ENCODE measurements around the gene IL4R. TPM values are rescaled to one million over a fixed set of nuclear protein-coding genes. Genes with fewer than 3 reads are reported as not detected.
"Not testable (repeated sequence)": the region's sequence is repeated elsewhere in the genome, so short reads cannot be mapped to it uniquely, and the experiment has no call there.

The IL4R gene
- total RNA-seq, 1 experiment from 2014 or later: 25.1 TPM

DNA sequence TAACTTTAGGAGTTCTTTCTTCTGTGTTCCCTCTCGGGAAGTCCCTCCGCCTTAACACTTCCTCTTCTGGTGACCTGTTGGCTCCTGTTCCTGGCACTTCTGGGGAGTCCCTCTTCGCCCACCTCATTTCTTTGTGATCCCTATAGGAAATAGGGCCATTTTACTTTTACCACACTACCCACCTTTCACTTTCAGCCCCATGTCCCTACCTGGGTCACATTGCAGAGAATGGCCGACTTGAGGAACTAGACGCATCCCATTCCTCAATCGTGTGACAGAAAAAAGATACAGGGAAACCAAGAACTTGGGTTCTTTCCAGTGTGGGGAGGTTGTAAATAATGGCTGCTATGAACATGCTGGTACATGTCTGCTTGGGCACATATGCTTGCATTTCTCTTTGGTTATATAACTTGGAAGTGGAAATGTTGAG, 94.8 kb downstream of the IL4R start:
- Histone ChIP-seq H3K9ac (ENCODE audit: low read length) (no peak overlapping the region), H3K4me3 (ENCODE audit: low read length) (no peak overlapping the region), H3K4me1 (ENCODE audit: insufficient read depth, low read length) (no peaks in the 10 kb centered on the region), H3K79me2 (ENCODE audit: low read length) (no peaks in the 10 kb centered on the region), H3K9me2 (replicated peaks; ENCODE audit: low read length) (no peaks in the 10 kb centered on the region), H3F3A (ENCODE audit: low read length, unreplicated experiment) (no peaks in the 10 kb centered on the region), H3K27me3 (ENCODE audit: low read length) (no peaks in the 10 kb centered on the region), H4K20me1 (ENCODE audit: low read length) (no peaks in the 10 kb centered on the region), H3K27ac (ENCODE audit: low read length) (no peak overlapping the region), H3K9me3 (ENCODE audit: low read length) (no peaks in the 10 kb centered on the region), H3K4me2 (ENCODE audit: low read length) (no peak overlapping the region), H2AFZ (ENCODE audit: low read length) (no peak overlapping the region), H3K36me3 (ENCODE audit: low read depth, low read length) (no peaks in the 10 kb centered on the region)
- ATAC-seq: no peak
- intact Hi-C loops (cut with micrococcal nuclease): no loop called here
- ChIA-PET CTCF (no interaction called here), POLR2A (ENCODE audit: unreplicated experiment) (no interaction called here)
- no peak for DNase-seq
- no peak for TF ChIP-seq EZH2 (IDR thresholded peaks at IDR 0.05; ENCODE audit: low read length, unreplicated experiment)
- TF ChIP-seq EZH2phosphoT487 (IDR thresholded peaks at IDR 0.05; ENCODE audit: borderline replicate concordance, low read length): no peak
- TF ChIP-seq CTCF (conservative IDR thresholded peaks at IDR 0.05; ENCODE audit: low read depth, low read length): no peak
- BruUV-seq (replicated peaks): no TSS peak

- H3K4me1 ChIP-seq (ENCODE audit: insufficient read depth, low read length); BruUV-seq (replicated peaks); H3K9ac ChIP-seq (ENCODE audit: low read length); H3K27me3 ChIP-seq (ENCODE audit: low read length); H3K4me2 ChIP-seq (ENCODE audit: low read length); DNase-seq; H4K20me1 ChIP-seq (ENCODE audit: low read length); H2AFZ ChIP-seq (ENCODE audit: low read length); POLR2A ChIA-PET (ENCODE audit: unreplicated experiment); ATAC-seq; H3K36me3 ChIP-seq (ENCODE audit: low read depth, low read length); H3K9me3 ChIP-seq (ENCODE audit: low read length); H3K79me2 ChIP-seq (ENCODE audit: low read length); H3K27ac ChIP-seq (ENCODE audit: low read length); H3F3A ChIP-seq (ENCODE audit: low read length, unreplicated experiment); CTCF ChIA-PET; H3K4me3 ChIP-seq (ENCODE audit: low read length); intact Hi-C loops (cut with micrococcal nuclease); H3K9me2 ChIP-seq (replicated peaks; ENCODE audit: low read length): not testable (repeated sequence)
These were observed 96.2 kb downstream of the IL4R start for GRCh38 chr16:27409958-27410357.

- no peak for TF ChIP-seq EZH2phosphoT487 (IDR thresholded peaks at IDR 0.05; ENCODE audit: borderline replicate concordance, low read length)
- no peak for TF ChIP-seq CTCF (conservative IDR thresholded peaks at IDR 0.05; ENCODE audit: low read depth, low read length)
- TF ChIP-seq EZH2 (IDR thresholded peaks at IDR 0.05; ENCODE audit: low read length, unreplicated experiment): no peak
- no peak overlapping the region for H3K27ac ChIP-seq (ENCODE audit: low read length)
- no peaks in the 10 kb centered on the region for H3K4me1 ChIP-seq (ENCODE audit: insufficient read depth, low read length)
- no peaks in the 10 kb centered on the region for H3K27me3 ChIP-seq (ENCODE audit: low read length)
- H3K9ac ChIP-seq (ENCODE audit: low read length): no peak overlapping the region
- H3K9me3 ChIP-seq (ENCODE audit: low read length): no peaks in the 10 kb centered on the region
- H2AFZ ChIP-seq (ENCODE audit: low read length): no peak overlapping the region
- DNase-seq (no peak), ATAC-seq (no peak)
- H3K4me3 ChIP-seq (ENCODE audit: low read length): no peak overlapping the region
- no peak overlapping the region for H3K4me2 ChIP-seq (ENCODE audit: low read length)
- intact Hi-C loops (cut with micrococcal nuclease): no loop called here
- CTCF ChIA-PET: no interaction called here
- no peaks in the 10 kb centered on the region for H3K36me3 ChIP-seq (ENCODE audit: low read depth, low read length)
- H3K9me2 ChIP-seq (replicated peaks; ENCODE audit: low read length): no peaks in the 10 kb centered on the region
- no peaks in the 10 kb centered on the region for H4K20me1 ChIP-seq (ENCODE audit: low read length)
- BruUV-seq (replicated peaks): no TSS peak
- no peaks in the 10 kb centered on the region for H3F3A ChIP-seq (ENCODE audit: low read length, unreplicated experiment)
- POLR2A ChIA-PET (ENCODE audit: unreplicated experiment): no interaction called here
- H3K79me2 ChIP-seq (ENCODE audit: low read length): no peaks in the 10 kb centered on the region
These were observed 97.0 kb downstream of the IL4R start for GRCh38 chr16:27410761-27411160.

Data from PC-3 (cell line).